HG03520 (cell line): ENCODE results near the gene GCGR.

Source experiments
- ATAC-seq: cut with Tn5 transposase; IDR thresholded peaks from one replicate; pipeline ENCODE4 v1.9.1; 2021; ENCODE audit warnings: mild to moderate bottlenecking, moderate library complexity; ENCODE audit not compliant: unreplicated experiment

GCGR gene

GRCh38 chr17:81845881-81846742 lies 42.2 kb downstream of the GCGR start:
- ATAC-seq, result no peak

GRCh38 chr17:81846743-81847689 lies 43.1 kb downstream of the GCGR start:
- no peak for ATAC-seq

- no peak for ATAC-seq
Observed at GRCh38 chr17:81849457-81849856, 45.5 kb downstream of the GCGR start.

- no peak for ATAC-seq
Observed at GRCh38 chr17:81851423-81851822, 47.5 kb downstream of the GCGR start.

- ATAC-seq, result no peak
Observed at GRCh38 chr17:81852237-81852636, 48.3 kb downstream of the GCGR start.

GRCh38 chr17:81854974-81855774 lies 51.2 kb downstream of the GCGR start:
- ATAC-seq, result no peak

- no peak for ATAC-seq
Observed at GRCh38 chr17:81858170-81858966, 54.4 kb downstream of the GCGR start.

- no peak for ATAC-seq
Observed at GRCh38 chr17:81858967-81859905, 55.3 kb downstream of the GCGR start.

GRCh38 chr17:81859906-81860755 lies 56.2 kb downstream of the GCGR start, which contains the start of gene P4HB:
Gene P4HB, minus strand, starts transcription at chr17:81860535. Its CDS starts 64 bp downstream, at chr17:81860471.
- no peak for ATAC-seq

- peak; percentile 78 for ATAC-seq
Observed at GRCh38 chr17:81860756-81861568, 57.0 kb downstream of the GCGR start.

GRCh38 chr17:81863123-81863675 lies 59.2 kb downstream of the GCGR start:
- ATAC-seq, result no peak
